Measurements from ENCODE around the gene ZNF75A.

Gene ZNF75A

GRCh38 chr16:3285131-3285530 is 20.2 kb upstream of the ZNF75A start:
- no peak for DNase-seq (ENCODE audit: extremely low spot score)
- ChIA-PET POLR2A (no interaction called here), CTCF (interaction anchor here (1.4 to 3.5 kb wide), 2 partner anchors 19 to 22 kb away, joined by 3 to 11 read pairs; no protein-coding TSS in a partner anchor)
- no peak for TF ChIP-seq CTCF (IDR thresholded peaks at IDR 0.05; ENCODE audit: control extremely low read depth, extremely low read depth, low read depth, missing control alignments)

GRCh38 chr16:3289998-3290673 is 15.2 kb upstream of the ZNF75A start:
- DNase-seq (ENCODE audit: extremely low spot score) = no peak
- TF ChIP-seq CTCF (IDR thresholded peaks at IDR 0.05; ENCODE audit: control extremely low read depth, extremely low read depth, low read depth, missing control alignments) = no peak
- ChIA-PET CTCF (no interaction called here), POLR2A (interaction anchor here (0.6 kb wide), 1 partner anchor 102 kb away, joined by 3 read pairs; the partner anchor contains the start of gene OR1F1)

- no peak for DNase-seq (ENCODE audit: extremely low spot score)
- CTCF ChIA-PET = interaction anchor here (1.3 kb wide), 1 partner anchor 9 kb away, joined by 5 read pairs; the partner anchor contains the start of gene ZNF263
- POLR2A ChIA-PET = no interaction called here
- TF ChIP-seq CTCF (IDR thresholded peaks at IDR 0.05; ENCODE audit: control extremely low read depth, extremely low read depth, low read depth, missing control alignments) = no peak
Measured at GRCh38 chr16:3292604-3293003, 12.7 kb upstream of the ZNF75A start.

GRCh38 chr16:3295209-3295608 is 10.1 kb upstream of the ZNF75A start:
- POLR2A ChIA-PET = no interaction called here
- CTCF ChIA-PET = no interaction called here
- no peak for DNase-seq (ENCODE audit: extremely low spot score)
- TF ChIP-seq CTCF (IDR thresholded peaks at IDR 0.05; ENCODE audit: control extremely low read depth, extremely low read depth, low read depth, missing control alignments) = no peak

- no peak for TF ChIP-seq CTCF (IDR thresholded peaks at IDR 0.05; ENCODE audit: control extremely low read depth, extremely low read depth, low read depth, missing control alignments)
- ChIA-PET POLR2A (no interaction called here), CTCF (interaction anchor here (0.9 kb wide), 1 partner anchor 19 kb away, joined by 3 read pairs; no protein-coding TSS in a partner anchor)
Measured at GRCh38 chr16:3295783-3296182, 9.5 kb upstream of the ZNF75A start.

GRCh38 chr16:3304370-3304769 is 927 bp upstream of the ZNF75A start:
- DNase-seq (ENCODE audit: extremely low spot score) = no peak
- CTCF ChIA-PET = interaction anchor here (0.9 kb wide), 1 partner anchor 10 kb away, joined by 3 read pairs; no protein-coding TSS in a partner anchor
- no peak for TF ChIP-seq CTCF (IDR thresholded peaks at IDR 0.05; ENCODE audit: control extremely low read depth, extremely low read depth, low read depth, missing control alignments)
- POLR2A ChIA-PET = interaction anchor here (0.6 kb wide), 1 partner anchor 667 kb away, joined by 3 read pairs; no protein-coding TSS in a partner anchor

More at GRCh38 chr16:3295783-3296182, 9.5 kb upstream of the ZNF75A start:
- DNase-seq (ENCODE audit: extremely low spot score) = no peak

Measured in GM10248 (cell line).